OCI-LY3 (cell line): ENCODE measurements around the gene DCUN1D1.

ENCODE experiments used
- CTCF ChIP-seq: fragments of 200-600, 300-600 bp; sonication (generic); IDR thresholded peaks from 2 replicates; pipeline ENCODE4 v1.5.1; 2014; ENCODE audit warnings: antibody characterized with exemption, low read length, low read depth
- EZH2phosphoT487 ChIP-seq: fragments of 200-600 bp; shearing (Covaris generic); IDR thresholded peaks from 2 replicates; pipeline ENCODE4 v1.6.1; 2018; ENCODE audit warnings: antibody characterized with exemption, mixed run types, low read depth

- TF ChIP-seq CTCF (no peak), EZH2phosphoT487 (no peak)
These were observed 3.5 kb upstream of the DCUN1D1 start for GRCh38 chr3:182983876-182984275.
